Transverse colon (tissue), 3 donors: Measurements from ENCODE around the gene STK32B.

ENCODE experiments used
- CTCF ChIP-seq, 5 experiments: fragments of 200-600 bp in 3 of 5; fragments of 450-650 bp in 2 of 5; sonication (generic) in 3 of 5; IDR thresholded peaks; 1 replicate in 2 of 5; 2 replicates in 3 of 5; pipeline ENCODE4 v1.5.1; 2016 to 2017; ENCODE audit warnings: antibody characterized with exemption in 5 of 5, inconsistent platforms in 3 of 5, mild to moderate bottlenecking in 2 of 5, moderate library complexity in 1 of 5
- POLR2A ChIP-seq: fragments of 450-650 bp; IDR thresholded peaks from one replicate; pipeline ENCODE4 v1.6.1; 2016; ENCODE audit warnings: antibody characterized with exemption, mild to moderate bottlenecking, moderate library complexity

GRCh38 chr4:5474756-5475155 is 423.5 kb downstream of the STK32B start:
- TF ChIP-seq POLR2A (no peak), CTCF (IDR thresholded peaks at IDR 0.05) (no peak)
